Mononuclear cell (primary cell): ENCODE measurements around the gene PTH1R. TPM values are rescaled to one million over a fixed set of nuclear protein-coding genes. Genes with fewer than 3 reads are reported as not detected.

Source experiments
- H3K27me3 ChIP-seq: 2 replicates; pipeline ENCODE4 v1.6.0; 2011; ENCODE audit warnings: low read length, control low read depth; ENCODE audit not compliant: insufficient read depth
- H3K4me1 ChIP-seq: 2 replicates; pipeline ENCODE4 v1.5.1; 2011; ENCODE audit warnings: mild to moderate bottlenecking, low read length, control low read depth; ENCODE audit not compliant: insufficient read depth
- H3K4me3 ChIP-seq: 2 replicates; pipeline ENCODE4 v1.5.1; 2011; ENCODE audit warnings: mild to moderate bottlenecking, low read length, moderate library complexity
- H3K9me3 ChIP-seq: 2 replicates; pipeline ENCODE4 v1.5.1; 2011; ENCODE audit warnings: low read depth, mild to moderate bottlenecking, control low read depth, low read length
- total RNA-seq: library from RNA; depleted of rRNA; stranded (reverse); fragments of >200 nt; gene quantifications from one replicate; pipeline ENCODE4 v1.2.3, GENCODE V29; 2012

The PTH1R gene
- total RNA-seq, 1 donor, result not detected

DNA sequence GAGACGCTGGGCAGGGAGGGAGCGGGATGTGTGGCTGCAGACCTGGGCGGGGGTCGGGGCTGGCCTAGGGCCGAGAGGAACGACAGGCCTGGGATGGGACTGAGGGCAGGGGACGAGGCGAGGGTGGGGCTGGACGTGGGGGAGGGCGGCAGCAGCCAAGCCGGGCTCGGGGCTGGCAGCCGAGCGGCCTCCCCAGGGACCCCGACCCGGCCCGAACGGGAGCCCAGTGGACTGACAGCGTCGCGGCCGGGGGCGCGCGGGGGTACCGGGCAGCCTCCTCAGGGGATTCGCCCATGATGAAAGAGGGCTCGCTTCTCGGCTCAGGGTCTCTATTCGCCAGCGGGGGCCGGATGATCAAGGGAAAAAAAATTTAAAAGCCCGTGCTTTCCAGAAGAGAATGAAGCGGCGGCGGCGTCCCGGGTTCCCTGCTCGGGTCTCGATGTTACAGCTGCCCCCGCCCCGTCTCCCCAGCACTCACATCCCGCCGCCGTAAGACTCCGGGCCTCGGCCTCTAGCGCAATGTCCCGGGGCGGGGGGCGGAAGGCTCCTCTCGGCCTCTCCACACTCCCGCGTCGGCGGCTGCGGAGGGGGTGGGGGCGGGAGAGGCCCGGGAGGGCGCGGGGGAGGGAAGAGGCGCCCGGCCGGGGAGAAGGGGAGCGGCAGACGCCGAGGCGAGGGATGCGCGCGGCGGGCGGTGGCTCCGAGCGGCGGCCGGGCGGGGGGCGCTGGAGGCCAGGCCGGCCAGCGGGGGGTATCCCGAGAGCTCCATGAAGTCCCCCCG is 4.3 kb downstream of the PTH1R start:
- Histone ChIP-seq H3K9me3 (no peaks in the 10 kb centered on the region), H3K27me3 (peaks cover 36% of the 10 kb centered on the region), H3K4me1 (peaks cover 9% of the 10 kb centered on the region), H3K4me3 (no peak overlapping the region)

- Histone ChIP-seq H3K9me3 (no peaks in the 10 kb centered on the region), H3K27me3 (peaks cover 36% of the 10 kb centered on the region), H3K4me1 (peaks cover 9% of the 10 kb centered on the region), H3K4me3 (peak overlapping the region; percentile 8)
Observed at GRCh38 chr3:46882377-46883053, 5.0 kb downstream of the PTH1R start.

- Histone ChIP-seq H3K4me3 (no peak overlapping the region), H3K9me3 (no peaks in the 10 kb centered on the region), H3K27me3 (peaks cover 36% of the 10 kb centered on the region)
Observed at GRCh38 chr3:46883054-46883829, 5.7 kb downstream of the PTH1R start.

GRCh38 chr3:46883830-46884185 is 6.3 kb downstream of the PTH1R start:
- Histone ChIP-seq H3K4me3 (no peak overlapping the region), H3K4me1 (peaks cover 9% of the 10 kb centered on the region), H3K9me3 (no peaks in the 10 kb centered on the region), H3K27me3 (peaks cover 36% of the 10 kb centered on the region)

More at GRCh38 chr3:46883054-46883829, 5.7 kb downstream of the PTH1R start:
- peaks cover 9% of the 10 kb centered on the region for H3K4me1 ChIP-seq

- Histone ChIP-seq H3K4me1 (peaks cover 9% of the 10 kb centered on the region), H3K9me3 (no peaks in the 10 kb centered on the region), H3K4me3 (no peak overlapping the region), H3K27me3 (peaks cover 36% of the 10 kb centered on the region)
Observed at GRCh38 chr3:46884427-46884826, 6.9 kb downstream of the PTH1R start.

DNA sequence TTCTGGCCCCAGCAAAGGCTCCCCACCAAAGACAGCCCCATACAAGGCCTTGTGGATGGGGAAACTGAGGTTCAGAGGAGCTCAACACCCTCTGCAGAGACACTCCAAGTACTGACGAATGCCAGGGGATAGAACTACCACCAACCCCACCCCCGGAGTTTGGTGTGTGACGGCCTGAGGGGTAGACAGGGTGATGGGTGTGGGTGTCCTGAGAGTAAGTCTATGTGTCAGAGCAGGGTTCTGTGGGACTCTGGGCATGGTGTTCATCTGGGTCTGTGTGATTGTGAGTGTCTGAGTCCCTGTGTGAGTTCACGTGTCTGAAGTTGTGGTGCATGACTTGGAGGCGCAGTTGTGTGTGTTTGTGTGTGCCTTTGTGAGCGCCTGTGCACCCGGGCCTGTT is 7.4 kb downstream of the PTH1R start:
- H3K27me3 ChIP-seq, result peaks cover 36% of the 10 kb centered on the region
- no peak overlapping the region for H3K4me3 ChIP-seq
- H3K4me1 ChIP-seq, result peaks cover 9% of the 10 kb centered on the region
- H3K9me3 ChIP-seq, result no peaks in the 10 kb centered on the region

- H3K4me1 ChIP-seq, result peaks cover 9% of the 10 kb centered on the region
- H3K9me3 ChIP-seq, result no peaks in the 10 kb centered on the region
- peaks cover 29% of the 10 kb centered on the region for H3K27me3 ChIP-seq
- H3K4me3 ChIP-seq, result no peak overlapping the region
Observed at GRCh38 chr3:46885612-46886011, 8.1 kb downstream of the PTH1R start.

- Histone ChIP-seq H3K4me1 (peaks cover 18% of the 10 kb centered on the region), H3K27me3 (peaks cover 29% of the 10 kb centered on the region), H3K4me3 (no peak overlapping the region), H3K9me3 (no peaks in the 10 kb centered on the region)
Observed at GRCh38 chr3:46887980-46888494, 10.5 kb downstream of the PTH1R start.

- peaks cover 14% of the 10 kb centered on the region for H3K4me1 ChIP-seq
- H3K27me3 ChIP-seq, result peaks cover 30% of the 10 kb centered on the region
- no peaks in the 10 kb centered on the region for H3K9me3 ChIP-seq
- no peak overlapping the region for H3K4me3 ChIP-seq
Observed at GRCh38 chr3:46888705-46889104, 11.2 kb downstream of the PTH1R start.

- no peak overlapping the region for H3K4me3 ChIP-seq
- peaks cover 14% of the 10 kb centered on the region for H3K4me1 ChIP-seq
- H3K27me3 ChIP-seq, result peaks cover 22% of the 10 kb centered on the region
- H3K9me3 ChIP-seq, result no peaks in the 10 kb centered on the region
Observed at GRCh38 chr3:46889381-46890110, 12.0 kb downstream of the PTH1R start.

GRCh38 chr3:46890132-46890531 is 12.6 kb downstream of the PTH1R start:
- Histone ChIP-seq H3K27me3 (peaks cover 21% of the 10 kb centered on the region), H3K4me3 (no peak overlapping the region), H3K9me3 (no peaks in the 10 kb centered on the region), H3K4me1 (peaks cover 14% of the 10 kb centered on the region)

- Histone ChIP-seq H3K4me3 (no peak overlapping the region), H3K27me3 (peaks cover 21% of the 10 kb centered on the region), H3K4me1 (peaks cover 14% of the 10 kb centered on the region), H3K9me3 (no peaks in the 10 kb centered on the region)
Observed at GRCh38 chr3:46891132-46891531, 13.6 kb downstream of the PTH1R start.

GRCh38 chr3:46892285-46893145 is 15.0 kb downstream of the PTH1R start:
- no peak overlapping the region for H3K4me3 ChIP-seq
- H3K4me1 ChIP-seq, result peaks cover 14% of the 10 kb centered on the region
- H3K9me3 ChIP-seq, result no peaks in the 10 kb centered on the region
- peaks cover 21% of the 10 kb centered on the region for H3K27me3 ChIP-seq
